NCI-H128 (cell line): Measurements from ENCODE around the gene TMEM244.
"Not testable (repeated sequence)": the region's sequence is repeated elsewhere in the genome, so short reads cannot be mapped to it uniquely, and the experiment has no call there.

Source experiments
- DNase-seq: peaks from one replicate; lab custom pipeline; 2025; ENCODE audit not compliant: unreplicated experiment; lab: John Stamatoyannopoulos, UW

TMEM244 gene

DNA sequence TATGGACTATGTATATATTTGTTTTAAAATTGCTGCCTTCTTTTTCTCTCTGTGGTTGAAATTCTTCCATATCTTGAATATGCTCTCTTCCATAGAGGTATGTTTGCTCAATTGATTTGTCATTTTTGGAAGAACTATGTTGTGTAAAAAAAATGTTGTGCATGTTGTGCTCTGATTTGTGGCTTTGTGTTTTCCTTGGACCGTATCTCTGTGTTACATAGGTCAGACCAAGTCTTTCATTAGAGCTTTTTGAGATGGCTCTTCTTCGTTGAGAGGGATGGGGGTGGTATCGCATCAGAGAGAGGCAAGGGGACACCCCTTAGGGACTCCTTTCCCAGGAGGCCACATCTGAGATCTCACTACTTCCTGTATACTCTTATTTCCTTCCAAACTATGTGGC, 43.8 kb downstream of the TMEM244 start:
- no peak for DNase-seq

DNA sequence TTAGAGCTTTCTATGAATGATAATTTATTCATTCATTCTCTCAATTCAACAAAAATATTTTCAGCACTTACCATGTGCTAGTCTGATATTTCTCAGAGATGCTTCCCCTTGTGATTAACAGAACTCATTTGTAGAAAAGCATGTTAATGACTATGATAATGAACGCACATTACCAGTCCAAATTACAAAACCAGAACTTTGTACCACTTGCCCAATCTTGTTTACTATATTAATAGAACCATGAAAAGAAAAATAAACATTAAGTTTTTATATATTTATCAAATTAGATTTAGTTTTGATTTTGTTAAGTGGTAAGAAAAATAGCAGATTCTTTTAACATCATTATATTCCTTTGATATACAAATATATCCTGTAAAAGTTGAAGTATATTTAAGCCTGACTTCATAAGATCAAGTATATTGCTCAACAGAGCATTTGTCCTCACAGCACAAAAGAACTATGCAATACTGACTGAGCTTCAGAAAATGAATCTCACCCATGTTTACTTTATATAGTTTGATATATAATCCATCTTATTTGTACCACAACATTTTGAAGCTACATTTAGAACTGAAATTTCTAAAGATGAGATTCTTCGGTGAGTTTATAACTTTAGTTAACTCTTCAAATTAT, 48.9 kb downstream of the TMEM244 start:
- DNase-seq: no peak

DNA sequence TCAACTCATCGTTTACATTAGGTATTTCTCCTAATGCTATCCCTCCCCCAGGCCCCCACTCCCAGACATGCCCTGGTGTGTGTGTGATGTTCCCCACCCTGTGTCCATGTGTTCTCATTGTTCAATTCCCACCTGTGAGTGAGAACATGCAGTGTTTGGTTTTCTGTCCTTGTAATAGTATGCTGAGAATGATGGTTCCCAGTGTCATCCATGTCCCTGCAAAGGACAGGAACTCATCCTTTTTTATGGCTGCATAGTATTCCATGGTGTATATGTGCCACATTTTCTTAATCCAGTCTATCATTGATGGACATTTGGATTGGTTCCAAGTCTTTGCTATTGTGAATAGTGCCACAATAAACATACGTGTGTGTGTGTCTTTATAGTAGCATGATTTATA, 54.0 kb downstream of the TMEM244 start:
- DNase-seq: not testable (repeated sequence)

DNA sequence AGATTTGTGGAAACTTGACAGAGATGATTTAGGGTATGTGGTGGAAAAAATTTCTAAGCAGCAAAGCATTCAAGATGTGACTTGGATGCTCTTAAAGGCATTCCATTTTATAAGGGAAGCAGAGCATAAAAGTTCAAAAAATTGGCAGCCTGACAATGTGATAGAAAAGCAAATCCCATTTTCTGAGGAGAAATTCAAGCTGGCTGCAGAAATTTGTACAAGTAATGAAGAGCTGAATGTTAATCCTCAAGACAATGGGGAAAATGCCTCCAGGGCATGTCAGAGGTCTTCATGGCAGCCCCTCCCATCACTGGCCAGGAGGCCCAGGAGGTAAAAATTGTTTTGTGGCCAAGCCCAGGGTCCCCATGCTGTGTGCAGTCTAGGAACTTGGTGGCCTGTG, 58.2 kb downstream of the TMEM244 start:
- not testable (repeated sequence) for DNase-seq

DNA sequence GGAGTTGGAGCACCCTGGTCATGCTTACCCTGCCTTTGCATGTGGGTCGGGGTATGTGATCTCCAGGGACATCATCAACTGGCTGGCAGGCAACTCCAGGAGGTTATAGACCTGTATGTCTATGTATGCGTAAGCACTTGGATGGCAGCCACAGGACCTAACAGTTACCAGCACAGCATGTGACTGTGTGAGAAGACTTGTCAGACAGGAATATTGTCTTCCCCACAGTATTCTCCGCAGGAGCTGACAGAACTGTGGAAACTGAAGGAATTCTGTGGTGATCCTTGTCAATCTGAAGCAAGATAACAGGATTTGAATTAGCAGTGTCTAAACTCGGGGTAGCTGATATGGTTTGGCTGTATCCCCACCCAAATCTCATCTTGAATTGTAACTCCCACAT, 59.2 kb downstream of the TMEM244 start:
- no peak for DNase-seq

DNA sequence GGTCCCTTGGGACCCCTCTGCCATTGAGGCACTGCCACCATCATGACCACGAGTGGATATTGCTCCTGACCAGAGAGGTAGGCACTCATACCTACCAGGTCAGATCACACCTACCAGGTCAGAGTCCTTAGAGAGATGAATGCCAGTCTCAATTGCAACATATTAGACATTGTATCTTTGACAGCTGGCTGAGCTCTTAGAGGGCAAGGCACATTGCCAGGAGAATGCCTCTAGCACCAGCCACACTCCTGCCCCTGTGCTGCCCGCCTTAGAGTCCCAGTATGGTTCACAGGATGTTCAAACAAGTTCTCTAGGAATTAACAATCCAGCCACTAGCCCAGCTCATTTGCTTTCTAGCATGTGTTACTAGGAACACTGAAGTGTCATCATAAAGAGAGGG, 65.9 kb downstream of the TMEM244 start:
- no peak for DNase-seq

DNA sequence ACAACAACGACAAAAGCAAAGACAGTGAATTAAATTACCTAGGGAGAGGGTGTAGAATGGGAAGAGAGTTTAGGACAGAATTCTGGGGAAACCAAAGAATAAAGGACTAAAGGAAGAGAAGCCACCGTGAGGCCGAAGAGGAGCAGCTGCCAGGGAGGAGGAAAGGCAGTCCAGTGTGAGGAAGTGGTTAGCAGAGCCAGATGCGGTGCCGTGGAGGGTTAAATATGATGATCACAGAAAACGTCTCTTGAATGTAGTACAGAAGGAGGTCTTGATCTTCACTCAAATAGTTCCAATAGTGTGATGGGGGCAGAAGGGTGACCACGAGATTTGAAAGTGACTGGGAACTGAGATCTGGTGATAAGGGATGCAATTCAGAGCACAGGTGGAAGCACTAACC, 67.7 kb downstream of the TMEM244 start:
- no peak for DNase-seq

DNA sequence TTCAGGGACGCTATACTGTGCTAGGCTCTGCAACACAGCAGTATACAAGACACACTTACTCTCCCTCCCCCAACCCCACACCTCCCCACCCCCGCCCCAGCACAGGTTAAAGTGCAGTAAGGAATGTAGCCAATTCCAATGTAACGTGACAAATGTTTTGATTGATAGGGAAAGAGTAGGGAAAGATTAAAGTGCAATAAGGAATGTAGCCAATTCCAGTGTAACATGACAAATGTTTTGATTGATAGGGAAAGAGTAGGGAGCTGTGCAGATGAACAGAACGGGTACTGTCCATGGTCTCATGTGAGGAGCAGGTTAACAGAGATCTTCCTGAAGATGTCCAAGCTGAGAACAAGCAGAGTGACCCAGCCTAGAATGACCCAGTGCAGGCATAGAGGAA, 69.1 kb downstream of the TMEM244 start:
- no peak for DNase-seq

DNA sequence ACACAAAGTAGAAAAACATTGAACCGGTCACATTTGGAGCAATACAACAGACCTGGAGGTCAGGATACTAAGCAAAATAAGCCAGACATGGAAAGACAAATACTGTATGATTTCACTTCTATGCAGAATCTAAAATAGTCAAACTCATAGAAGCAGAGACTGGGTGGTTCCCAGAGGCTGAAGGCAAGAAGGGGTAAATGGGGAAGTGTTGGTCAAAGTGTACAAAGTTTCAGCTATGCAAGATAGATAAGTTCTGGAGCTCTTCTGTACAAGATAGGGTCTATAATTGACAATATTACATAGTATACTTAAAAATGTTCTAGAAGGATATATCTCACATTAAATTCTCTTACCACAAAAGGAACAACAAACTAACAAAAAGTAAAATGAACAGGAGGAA, 70.3 kb downstream of the TMEM244 start:
- DNase-seq: no peak

DNA sequence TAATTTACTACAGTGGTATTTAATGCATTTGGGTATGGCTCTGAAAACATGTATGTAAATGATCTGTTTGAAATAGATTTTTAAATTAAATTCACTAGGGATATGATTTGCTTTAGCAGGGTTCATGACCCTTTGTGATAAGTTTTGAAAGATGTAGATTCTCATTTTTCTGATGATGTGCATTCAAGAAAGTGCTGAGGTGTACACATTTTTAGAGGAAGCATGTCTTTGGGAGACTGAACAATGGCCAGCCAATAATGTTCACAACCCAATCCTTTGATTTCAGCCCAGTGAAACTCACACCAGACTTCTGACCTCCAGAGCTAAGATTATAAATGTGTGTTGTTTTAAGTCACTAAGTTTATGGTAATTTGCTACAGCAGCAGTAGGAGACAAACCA, 71.1 kb downstream of the TMEM244 start:
- DNase-seq: no peak

DNA sequence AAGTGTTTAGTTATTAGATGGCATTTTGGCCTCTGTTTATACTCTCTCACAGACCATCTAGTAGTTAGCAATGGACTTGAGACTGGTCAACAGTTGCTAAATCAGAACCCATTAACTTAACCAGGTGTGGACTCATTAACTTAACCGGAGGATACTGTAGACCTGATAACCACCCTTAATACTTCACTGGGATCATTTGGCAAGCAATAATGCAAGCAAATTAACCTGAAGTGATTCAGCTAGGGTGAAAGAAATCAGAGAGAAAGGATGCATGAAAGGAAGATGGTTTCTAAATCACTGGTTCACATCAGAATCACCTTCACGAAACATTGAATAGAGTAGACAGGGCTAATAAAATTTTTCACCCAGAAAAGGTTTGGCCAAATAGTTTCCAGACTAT, 73.3 kb downstream of the TMEM244 start:
- no peak for DNase-seq

DNA sequence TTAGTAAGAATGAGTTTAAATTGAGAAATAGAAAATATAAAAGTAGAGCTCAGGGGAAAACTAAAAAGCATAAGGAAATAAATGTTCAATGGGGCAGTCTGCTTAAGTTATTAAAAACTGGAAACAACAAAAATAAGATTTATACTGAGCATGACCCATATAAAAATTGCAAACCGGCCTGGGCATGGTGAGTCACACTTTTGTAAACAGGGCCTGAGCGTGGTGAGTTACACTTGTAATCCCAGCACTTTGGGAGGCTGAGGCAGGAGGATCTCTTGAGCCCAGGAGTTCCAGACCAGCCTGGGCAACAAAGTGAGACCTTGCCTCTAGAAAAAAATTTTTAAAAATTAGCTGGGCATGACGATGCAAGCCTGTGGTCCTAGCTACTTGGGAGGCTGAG, 74.6 kb downstream of the TMEM244 start:
- no peak for DNase-seq

DNA sequence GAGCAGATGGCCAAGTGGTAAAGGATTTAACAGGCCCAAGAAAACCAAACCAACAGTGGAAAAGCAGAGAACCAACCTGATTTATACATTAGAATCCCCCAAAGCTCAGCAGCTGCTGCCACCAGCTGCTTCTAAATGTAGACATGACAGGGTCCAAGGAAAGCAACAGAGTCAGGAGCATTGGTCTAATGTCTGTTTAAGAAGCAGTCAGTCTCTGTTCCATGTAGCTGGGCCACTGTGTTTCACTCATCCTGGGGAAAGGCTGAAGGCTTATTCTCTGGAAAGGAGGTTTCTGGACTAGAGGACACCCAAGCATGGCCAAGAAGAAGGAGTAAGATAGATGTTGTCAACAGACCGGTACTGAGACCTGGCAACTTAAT, 75.4 kb downstream of the TMEM244 start:
- no peak for DNase-seq

DNA sequence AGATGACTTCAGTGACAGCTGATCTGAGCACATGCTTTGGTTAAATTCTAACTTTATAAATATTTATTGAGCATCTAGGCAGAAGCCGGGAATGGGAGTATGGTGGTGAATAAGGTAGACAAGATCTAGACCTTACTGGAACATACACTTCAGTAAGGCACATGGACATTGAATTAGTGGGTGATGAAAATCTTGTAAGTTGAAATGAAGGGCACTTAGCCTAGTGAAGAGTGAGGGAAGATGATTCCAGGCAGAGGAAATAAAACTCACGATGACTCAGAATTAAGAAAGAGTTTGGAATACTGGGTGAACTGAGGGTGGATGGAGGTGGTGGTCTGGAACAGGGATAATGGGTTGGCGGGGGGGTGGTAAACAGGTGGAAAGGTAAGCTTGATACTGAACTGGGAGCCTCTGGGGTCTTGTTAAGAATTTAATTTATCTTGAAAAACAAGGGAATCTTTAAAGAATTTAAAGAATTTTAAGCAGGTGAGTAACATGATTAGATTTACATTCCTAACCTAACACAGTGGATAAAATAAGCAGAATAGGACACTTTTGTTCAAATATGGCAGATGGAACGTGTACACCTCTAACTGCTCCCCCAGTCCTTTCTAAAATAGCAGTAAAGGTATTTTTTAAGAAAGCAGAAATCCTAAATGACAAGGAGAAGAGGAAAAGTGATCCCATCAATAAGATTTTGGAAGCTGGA, 75.9 kb downstream of the TMEM244 start:
- DNase-seq: no peak
